ENCODE measurements around the gene AMDHD2. TPM values are rescaled to one million over a fixed set of nuclear protein-coding genes. Genes with fewer than 3 reads are reported as not detected.
A peak's percentile ranks its signal among the peaks of the same experiment; 100 is the strongest.
"Not testable (repeated sequence)": the region's sequence is repeated elsewhere in the genome, so short reads cannot be mapped to it uniquely, and the experiment has no call there.

Gene AMDHD2
- total RNA-seq, 1 donor from 2014 or later, result 36.6 TPM

- no peak for DNase-seq (ENCODE audit: low read depth, low spot score)
Observed at GRCh38 chr16:2532494-2533141, 12.4 kb downstream of the AMDHD2 start.

GRCh38 chr16:2533142-2533755 lies 13.1 kb downstream of the AMDHD2 start:
- not testable (repeated sequence) for DNase-seq (ENCODE audit: low read depth, low spot score)

- no peak for DNase-seq (ENCODE audit: low read depth, low spot score)
Observed at GRCh38 chr16:2533912-2534311, 13.7 kb downstream of the AMDHD2 start.

- not testable (repeated sequence) for DNase-seq (ENCODE audit: low read depth, low spot score)
Observed at GRCh38 chr16:2534335-2534734, 14.2 kb downstream of the AMDHD2 start.

- no peak for DNase-seq (ENCODE audit: low read depth, low spot score)
Observed at GRCh38 chr16:2535625-2536013, 15.4 kb downstream of the AMDHD2 start.

GRCh38 chr16:2537451-2538379 lies 17.5 kb downstream of the AMDHD2 start, which contains the start of gene PDPK1:
PDPK1 (plus strand) TSS chr16:2538021; CDS start chr16:2538113, 92 bp downstream.
- peak; percentile 81 for DNase-seq (ENCODE audit: low read depth, low spot score)

- DNase-seq (ENCODE audit: low read depth, low spot score), result not testable (repeated sequence)
Observed at GRCh38 chr16:2539192-2539844, 19.1 kb downstream of the AMDHD2 start.

GRCh38 chr16:2539845-2540458 lies 19.8 kb downstream of the AMDHD2 start:
- DNase-seq (ENCODE audit: low read depth, low spot score), result not testable (repeated sequence)

- not testable (repeated sequence) for DNase-seq (ENCODE audit: low read depth, low spot score)
Observed at GRCh38 chr16:2540912-2541311, 20.7 kb downstream of the AMDHD2 start.

- not testable (repeated sequence) for DNase-seq (ENCODE audit: low read depth, low spot score)
Observed at GRCh38 chr16:2541409-2541808, 21.2 kb downstream of the AMDHD2 start.

- not testable (repeated sequence) for DNase-seq (ENCODE audit: low read depth, low spot score)
Observed at GRCh38 chr16:2543771-2544170, 23.6 kb downstream of the AMDHD2 start.

GRCh38 chr16:2550283-2550878 lies 30.2 kb downstream of the AMDHD2 start:
- DNase-seq (ENCODE audit: low read depth, low spot score), result not testable (repeated sequence)

- DNase-seq (ENCODE audit: low read depth, low spot score), result not testable (repeated sequence)
Observed at GRCh38 chr16:2551420-2551889, 31.3 kb downstream of the AMDHD2 start.

GRCh38 chr16:2554709-2555425 lies 34.7 kb downstream of the AMDHD2 start:
- not testable (repeated sequence) for DNase-seq (ENCODE audit: low read depth, low spot score)

GRCh38 chr16:2557150-2557549 lies 37.0 kb downstream of the AMDHD2 start:
- not testable (repeated sequence) for DNase-seq (ENCODE audit: low read depth, low spot score)

- DNase-seq (ENCODE audit: low read depth, low spot score), result not testable (repeated sequence)
Observed at GRCh38 chr16:2560131-2560797, 40.1 kb downstream of the AMDHD2 start.

GRCh38 chr16:2560798-2561133 lies 40.6 kb downstream of the AMDHD2 start:
- DNase-seq (ENCODE audit: low read depth, low spot score), result not testable (repeated sequence)

GRCh38 chr16:2567506-2567905 lies 47.3 kb downstream of the AMDHD2 start:
- not testable (repeated sequence) for DNase-seq (ENCODE audit: low read depth, low spot score)

GRCh38 chr16:2568573-2568972 lies 48.4 kb downstream of the AMDHD2 start:
- not testable (repeated sequence) for DNase-seq (ENCODE audit: low read depth, low spot score)
